Measurements from ENCODE around the gene JSRP1. TPM values are rescaled to one million over a fixed set of nuclear protein-coding genes. Genes with fewer than 3 reads are reported as not detected.

The JSRP1 gene
- polyA plus RNA-seq, 4 donors: 0.30 to 0.91 (median 0.45) TPM

DNA sequence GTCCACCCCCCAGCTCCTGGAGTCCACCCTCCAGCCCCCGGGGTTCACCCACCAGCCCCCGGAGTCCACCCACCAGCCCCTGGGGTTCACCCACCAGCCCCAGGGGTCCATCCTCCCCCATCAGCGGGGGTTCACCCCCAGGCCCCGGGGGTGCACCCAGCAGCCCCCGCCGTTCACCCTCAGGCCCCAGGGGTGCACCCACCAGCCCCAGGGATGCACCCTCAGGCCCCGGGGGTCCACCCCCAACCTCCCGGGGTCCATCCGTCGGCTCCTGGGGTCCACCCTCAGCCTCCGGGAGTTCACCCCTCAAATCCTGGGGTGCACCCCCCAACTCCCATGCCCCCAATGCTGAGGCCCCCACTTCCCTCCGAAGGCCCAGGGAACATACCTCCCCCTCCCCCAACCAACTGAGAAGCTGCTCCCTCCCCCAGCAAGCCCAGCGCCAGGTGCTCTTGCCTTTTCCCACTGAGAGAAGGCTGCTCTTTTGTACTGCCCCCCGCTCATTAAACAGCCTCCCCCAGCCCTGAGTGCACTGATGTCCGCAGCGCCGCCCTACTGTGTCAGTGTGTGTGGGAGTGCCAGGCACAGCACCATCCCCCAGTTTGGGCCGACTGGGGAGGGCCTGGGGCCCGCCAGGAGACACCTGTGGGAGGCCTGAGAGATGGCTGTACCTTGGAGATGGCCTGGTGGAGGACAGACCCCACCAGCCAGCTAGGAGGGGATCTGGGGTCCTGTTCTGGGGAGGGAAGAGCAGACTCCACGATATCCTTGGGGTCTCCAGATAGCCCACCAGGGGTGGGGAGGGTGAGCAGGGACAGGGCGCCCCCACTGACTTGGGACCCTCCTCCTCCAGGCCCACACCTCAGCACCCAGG lies 7.8 kb downstream of the JSRP1 start:
- DNase-seq (ENCODE audit: low read depth in 4 of 4, low spot score in 3 of 4): no peak

DNA sequence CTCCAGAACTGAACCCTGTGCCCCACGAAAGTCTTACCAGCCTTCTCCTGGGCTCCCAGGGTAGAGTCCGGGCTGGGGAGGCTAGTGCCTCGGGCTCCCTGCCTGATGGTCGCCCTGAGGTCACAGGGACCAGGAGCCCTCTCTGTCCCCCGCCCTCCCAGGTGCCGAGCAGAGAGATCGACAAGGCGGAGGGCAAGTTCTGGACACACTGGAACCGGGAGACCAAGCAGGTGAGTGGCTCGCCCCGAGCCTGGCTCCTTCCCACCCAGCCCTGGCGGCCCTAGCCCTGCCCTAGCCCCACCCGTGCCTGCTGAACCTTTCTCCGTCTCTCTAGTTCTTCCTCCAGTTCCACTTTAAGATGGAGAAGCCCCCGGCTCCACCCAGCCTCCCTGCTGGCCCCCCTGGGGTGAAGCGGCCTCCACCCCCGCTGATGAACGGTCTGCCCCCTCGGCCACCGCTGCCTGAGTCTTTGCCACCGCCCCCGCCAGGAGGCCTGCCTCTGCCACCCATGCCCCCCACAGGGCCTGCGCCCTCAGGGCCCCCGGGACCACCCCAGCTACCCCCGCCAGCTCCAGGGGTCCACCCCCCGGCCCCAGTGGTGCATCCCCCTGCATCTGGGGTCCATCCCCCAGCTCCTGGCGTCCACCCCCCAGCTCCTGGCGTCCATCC lies 8.7 kb downstream of the JSRP1 start:
- DNase-seq (ENCODE audit: low read depth in 4 of 4, low spot score in 3 of 4): no peak

- no peak for DNase-seq (ENCODE audit: low read depth in 4 of 4, low spot score in 3 of 4)
These were observed 9.3 kb downstream of the JSRP1 start for GRCh38 chr19:2246801-2247361.

DNA sequence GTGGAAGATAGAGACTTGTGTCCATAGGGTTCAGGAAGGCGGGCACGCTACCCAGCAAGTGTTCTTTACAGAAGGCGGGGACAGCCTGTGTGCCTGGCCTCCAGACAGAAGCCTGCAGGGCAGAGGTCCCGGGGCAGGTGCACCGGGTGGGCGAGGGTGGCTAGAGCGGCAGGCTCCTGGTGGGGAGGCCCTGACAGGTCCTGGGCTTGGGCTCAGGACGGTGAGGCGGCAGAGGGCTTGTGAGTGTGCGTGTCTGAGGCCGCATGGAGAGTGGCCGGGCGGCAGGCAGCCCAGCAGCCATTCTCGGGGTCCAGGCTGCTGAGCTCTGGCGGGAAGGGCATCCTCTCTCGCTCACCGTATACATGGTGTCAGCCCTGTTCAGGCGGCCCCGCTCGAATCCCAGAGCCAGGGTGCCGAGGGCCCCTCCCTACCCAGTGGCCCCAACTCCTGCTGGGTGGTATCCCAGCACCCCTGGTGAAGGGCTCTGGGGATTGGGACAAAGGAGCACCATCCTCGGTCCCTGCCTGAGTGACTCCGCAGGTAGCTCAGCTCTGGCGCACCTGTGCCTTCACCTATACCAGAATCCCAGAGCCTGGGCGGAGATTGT lies 10.1 kb downstream of the JSRP1 start:
- DNase-seq (ENCODE audit: low read depth in 4 of 4, low spot score in 3 of 4): no peak

- no peak for DNase-seq (ENCODE audit: low read depth in 4 of 4, low spot score in 3 of 4)
These were observed 10.9 kb downstream of the JSRP1 start for GRCh38 chr19:2245273-2245672.

GRCh38 chr19:2244486-2244885 lies 11.7 kb downstream of the JSRP1 start:
- no peak for DNase-seq (ENCODE audit: low read depth in 4 of 4, low spot score in 3 of 4)

GRCh38 chr19:2244125-2244411 lies 12.1 kb downstream of the JSRP1 start:
- no peak for DNase-seq (ENCODE audit: low read depth in 4 of 4, low spot score in 3 of 4)

DNA sequence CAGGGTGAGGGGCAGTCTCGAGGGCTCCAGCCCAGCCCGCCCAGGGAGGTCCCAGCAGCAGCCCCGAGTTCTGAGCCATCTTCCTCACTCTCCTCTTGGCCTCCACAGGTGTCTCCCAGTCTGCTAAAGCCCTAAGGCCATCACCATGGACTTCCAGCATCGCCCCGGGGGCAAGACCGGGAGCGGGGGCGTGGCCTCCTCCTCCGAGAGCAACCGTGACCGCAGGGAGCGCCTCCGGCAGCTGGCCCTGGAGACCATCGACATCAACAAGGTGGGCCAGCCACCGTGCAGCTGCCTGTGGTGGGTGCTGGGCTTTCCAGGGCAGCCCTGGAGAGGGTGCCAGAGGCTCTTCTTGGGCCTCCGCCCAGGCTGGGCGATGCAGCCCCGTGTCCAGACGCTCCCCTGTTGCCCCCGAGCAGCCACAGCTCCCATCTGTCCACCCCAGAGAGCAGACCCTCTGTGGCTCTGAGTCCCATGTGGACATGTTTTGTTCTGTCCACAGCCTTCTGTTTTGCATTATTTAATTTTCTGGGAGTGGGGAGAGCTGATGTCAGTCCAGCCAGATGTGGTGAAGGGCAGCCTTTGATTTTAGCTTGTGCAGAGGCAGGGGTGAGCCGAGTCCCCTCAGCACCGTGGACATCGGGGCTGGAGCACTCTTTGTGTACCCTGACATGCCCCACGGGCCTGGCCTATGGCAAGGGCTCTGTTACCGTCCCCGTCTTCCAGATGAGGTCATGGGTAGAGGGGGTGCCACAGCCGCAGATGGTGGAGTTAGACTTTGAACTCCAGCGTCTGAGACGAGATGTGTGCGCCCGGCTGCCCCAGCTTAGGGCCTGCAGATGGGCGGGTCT lies 12.7 kb downstream of the JSRP1 start:
- DNase-seq (ENCODE audit: low read depth in 4 of 4, low spot score in 3 of 4): no peak

DNA sequence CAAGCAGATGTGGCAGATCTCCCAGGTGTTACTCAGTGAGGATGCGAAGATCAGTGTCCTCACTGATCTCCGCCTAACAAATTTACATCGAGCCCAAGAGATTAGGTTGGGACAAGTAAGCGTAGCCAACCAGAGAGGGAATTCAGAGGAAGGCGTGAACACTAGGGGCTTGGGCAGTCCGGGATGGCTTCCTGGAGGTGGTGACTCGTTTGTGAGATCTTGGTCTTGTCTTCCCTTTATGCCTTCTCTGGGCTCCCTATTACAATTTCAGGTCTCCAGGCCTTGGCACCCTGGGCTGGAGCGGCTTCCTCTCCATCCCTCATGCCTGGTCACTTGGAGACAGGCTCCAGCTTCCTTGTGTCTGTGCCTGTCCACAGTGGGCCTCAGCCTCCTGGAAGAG lies 13.4 kb downstream of the JSRP1 start:
- no peak for DNase-seq (ENCODE audit: low read depth in 4 of 4, low spot score in 3 of 4)

DNA sequence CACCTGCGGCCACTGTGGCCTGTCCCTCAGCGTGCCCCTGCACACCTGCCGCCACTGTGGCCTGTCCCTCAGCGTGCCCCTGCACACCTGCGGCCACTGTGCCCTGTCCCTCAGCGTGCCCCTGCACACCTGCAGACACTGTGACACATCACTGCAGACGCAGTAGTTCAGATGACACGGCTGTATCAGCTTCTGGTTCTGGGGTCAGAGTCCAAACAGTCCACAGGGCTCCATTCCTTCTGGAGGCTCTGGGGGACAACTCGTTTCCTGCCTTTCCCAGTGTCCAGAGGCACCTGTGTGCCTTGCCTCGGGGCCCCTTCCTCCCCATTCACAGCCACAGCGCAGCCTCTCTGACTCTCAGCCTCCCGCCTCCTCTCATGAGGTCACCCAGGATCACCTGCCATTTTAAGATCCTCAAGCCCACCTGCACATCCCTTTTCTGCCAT lies 14.1 kb downstream of the JSRP1 start:
- no peak for DNase-seq (ENCODE audit: low read depth in 4 of 4, low spot score in 3 of 4)

DNA sequence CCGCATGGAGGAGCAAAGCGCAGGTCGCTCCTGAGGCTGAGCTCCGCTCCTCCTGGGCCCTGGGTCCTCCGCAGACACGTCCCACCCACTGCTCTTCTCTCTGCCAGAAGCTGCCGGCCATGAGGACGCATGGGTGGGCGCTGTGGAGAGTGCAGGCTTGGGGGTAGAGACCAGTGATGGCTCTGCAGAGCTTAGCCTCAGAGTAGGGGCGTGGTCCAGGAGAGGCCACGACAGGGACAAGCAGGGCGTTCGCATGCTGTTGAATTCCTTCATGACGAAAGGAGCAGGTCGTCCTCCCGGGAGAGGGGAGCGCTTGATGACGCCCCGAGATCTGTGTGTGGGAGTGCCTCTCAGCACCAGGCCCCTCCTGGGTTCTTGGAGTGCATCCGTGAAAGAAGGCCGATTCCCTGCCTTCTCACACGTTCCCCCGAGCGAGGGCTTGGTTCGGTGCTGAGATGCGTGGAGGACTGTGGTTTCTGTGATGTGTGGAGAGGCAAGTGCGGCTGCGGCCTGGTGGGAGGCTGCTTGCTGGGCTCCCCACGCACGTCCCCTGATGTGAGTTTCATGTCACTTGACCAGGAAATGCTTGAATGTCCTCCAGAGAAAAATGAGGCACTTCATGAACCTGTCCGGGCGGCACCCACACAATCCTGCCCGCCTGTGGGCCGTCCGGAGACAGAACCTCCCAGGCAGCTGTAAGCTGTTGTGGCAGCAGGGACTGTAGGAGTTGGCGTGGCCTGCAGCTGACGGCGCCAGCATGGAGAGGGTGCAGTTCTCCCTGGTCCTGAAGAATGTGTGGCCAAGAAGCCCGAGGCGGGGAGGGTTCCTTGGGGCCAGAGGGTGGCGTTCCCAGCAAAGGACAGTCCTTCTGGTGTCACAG lies 15.1 kb downstream of the JSRP1 start:
- DNase-seq (ENCODE audit: low read depth in 4 of 4, low spot score in 3 of 4): no peak

- DNase-seq (ENCODE audit: low read depth in 4 of 4, low spot score in 3 of 4): no peak
These were observed 16.1 kb downstream of the JSRP1 start for GRCh38 chr19:2239771-2240770.

- no peak for DNase-seq (ENCODE audit: low read depth in 4 of 4, low spot score in 3 of 4)
These were observed 17.0 kb downstream of the JSRP1 start for GRCh38 chr19:2239173-2239572.

GRCh38 chr19:2237869-2238153 lies 18.4 kb downstream of the JSRP1 start:
- DNase-seq (ENCODE audit: low read depth in 4 of 4, low spot score in 3 of 4): no peak

DNA sequence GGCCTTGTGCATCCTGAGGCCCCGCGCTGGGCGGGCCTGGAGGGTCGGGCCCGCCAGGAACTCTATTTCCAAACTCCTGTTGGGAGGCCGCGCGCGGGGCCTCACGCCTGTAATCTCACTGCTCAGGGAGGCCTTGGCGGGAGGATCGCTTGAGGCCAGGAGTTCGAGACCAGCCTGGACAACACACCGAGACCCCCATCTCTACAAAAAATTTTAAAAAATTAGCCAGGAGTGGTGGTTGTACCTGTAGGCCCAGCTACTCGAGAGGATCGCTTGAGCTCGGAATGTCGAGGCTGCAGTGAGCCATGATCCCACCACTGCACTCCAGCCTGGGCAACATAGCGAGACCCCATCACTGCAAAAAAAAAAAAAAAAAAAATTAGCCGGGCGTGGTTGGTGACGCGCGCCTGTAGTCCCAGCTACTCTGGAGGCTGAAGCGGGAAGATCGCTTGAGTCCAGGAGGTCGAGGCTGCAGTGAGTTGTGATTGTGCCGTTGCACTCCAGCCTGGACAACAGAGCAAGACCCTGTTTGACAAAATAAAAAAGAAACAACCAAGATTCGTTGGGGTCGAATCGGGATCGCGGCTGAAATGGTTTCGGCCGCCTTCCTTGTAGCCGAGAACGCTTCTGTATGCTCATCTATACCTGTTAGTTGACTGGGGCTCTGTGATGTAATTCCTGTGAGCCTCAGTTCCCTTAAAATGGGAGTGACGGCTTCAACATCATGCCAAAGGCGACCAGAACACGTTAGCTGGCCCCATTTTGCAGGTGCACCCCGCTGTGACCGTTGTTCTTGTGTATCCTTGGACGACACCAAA lies 19.0 kb downstream of the JSRP1 start:
- DNase-seq (ENCODE audit: low read depth in 4 of 4, low spot score in 3 of 4): no peak

DNA sequence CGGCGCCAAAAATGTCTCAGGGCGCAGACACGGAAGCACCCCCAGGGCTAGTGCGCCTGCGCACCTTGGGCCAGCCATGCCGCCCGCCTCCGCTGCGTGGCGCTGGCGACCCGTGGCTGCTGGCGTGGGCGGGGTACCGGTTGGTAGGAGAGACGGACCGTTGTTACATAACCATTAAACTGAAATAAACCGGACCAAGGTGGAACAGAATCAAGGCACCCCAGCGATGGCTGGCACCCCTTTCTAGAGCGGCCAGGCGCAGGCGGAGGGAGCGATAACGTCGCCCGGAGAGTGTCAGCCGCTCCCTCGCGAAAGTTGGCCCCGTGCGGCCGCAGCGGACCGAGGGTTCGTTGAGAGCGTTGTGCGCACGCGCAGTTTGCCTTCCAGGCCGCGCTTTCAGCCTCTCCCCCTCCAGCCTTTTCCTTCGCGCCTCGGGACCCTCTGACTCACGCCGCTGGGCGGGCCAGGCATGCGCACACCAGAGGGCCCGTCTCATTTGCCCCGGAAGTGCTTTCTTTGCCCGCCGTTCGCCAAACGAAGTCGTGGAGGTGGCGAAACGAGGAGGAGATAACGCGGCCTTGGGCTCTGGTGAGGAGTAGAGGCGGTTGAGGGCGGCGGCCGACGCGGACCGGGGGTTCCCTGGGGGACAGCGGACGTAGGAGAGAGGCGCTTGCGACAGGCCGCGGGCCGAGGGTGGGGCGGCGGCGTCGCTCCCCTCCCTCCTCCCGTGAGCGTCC lies 19.7 kb downstream of the JSRP1 start, which contains the start of the genes PLEKHJ1 and SF3A2:
Gene PLEKHJ1 (minus strand): TSS at position 16 of the 737 bp plus-strand sequence. CDS start 81 bp downstream, outside the sequence.
Gene SF3A2 (plus strand): TSS at position 511 of the 737 bp plus-strand sequence. CDS start 6,595 bp downstream, outside the sequence.
- DNase-seq (ENCODE audit: low read depth in 4 of 4, low spot score in 3 of 4): peak; percentile 92 to 99 (median 94)

DNA sequence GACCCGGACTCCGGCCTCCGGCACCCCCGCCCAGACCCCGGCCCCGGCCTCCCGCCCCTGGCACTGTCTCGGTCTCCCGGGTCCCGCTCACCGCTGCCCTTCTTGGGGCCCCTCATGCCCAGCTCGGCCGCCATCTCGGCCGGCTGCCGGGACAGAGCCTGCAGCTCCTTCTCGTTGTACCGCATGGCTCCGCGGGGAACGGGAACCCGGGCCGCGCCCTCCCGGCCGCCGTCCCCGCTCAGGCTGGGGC lies 20.2 kb downstream of the JSRP1 start:
- no peak for DNase-seq (ENCODE audit: low read depth in 4 of 4, low spot score in 3 of 4)
